HCT116 (cell line): ENCODE results near the gene SLC24A3.

ENCODE experiments used
- CBX3 ChIP-seq: IDR thresholded peaks from 2 replicates; pipeline ENCODE4 v1.6.1; 2012; ENCODE audit warnings: low read depth
- CTCF ChIP-seq, 3 experiments: fragments of 200-600 bp in 1 of 3; sonication (generic) in 1 of 3; IDR thresholded peaks in 2 of 3; conservative IDR thresholded peaks in 1 of 3; 2 replicates each; pipeline ENCODE4 v1.5.1; 2012 to 2017; ENCODE audit warnings: low read depth in 2 of 3, low read length in 2 of 3, antibody characterized with exemption in 1 of 3, borderline replicate concordance in 1 of 3, control low read depth in 1 of 3, mild to moderate bottlenecking in 1 of 3, mixed read lengths in 1 of 3, mixed run types in 1 of 3, moderate library complexity in 1 of 3; ENCODE audit not compliant: insufficient read depth in 1 of 3
- POLR2A ChIP-seq: IDR thresholded peaks from 2 replicates; pipeline ENCODE4 v1.7.0; 2011; ENCODE audit warnings: borderline replicate concordance; ENCODE audit not compliant: insufficient read depth, insufficient read length; ENCODE audit errors: extremely low read depth
- POLR2AphosphoS5 ChIP-seq: IDR thresholded peaks from 2 replicates; pipeline ENCODE4 v1.6.1; 2011; ENCODE audit warnings: mild to moderate bottlenecking, low read depth, low read length, moderate library complexity
- RAD21 ChIP-seq: IDR thresholded peaks from 2 replicates; pipeline ENCODE4 v1.6.1; 2012; ENCODE audit warnings: low read depth, mild to moderate bottlenecking
- ZBTB33 ChIP-seq: IDR thresholded peaks from 2 replicates; pipeline ENCODE4 v1.6.1; 2011; ENCODE audit warnings: mild to moderate bottlenecking, low read length, moderate library complexity; ENCODE audit not compliant: insufficient replicate concordance; ENCODE audit errors: extremely low read depth
- ZNF274 ChIP-seq: fragments of 200-500 bp; sonication (Bioruptor generic); IDR thresholded peaks from 2 replicates; pipeline ENCODE4 v1.6.1; 2014; ENCODE audit warnings: mild to moderate bottlenecking, low read depth, low read length, inconsistent platforms

GRCh38 chr20:19562426-19562825, 350.0 kb downstream of the SLC24A3 start:
- TF ChIP-seq POLR2A (no peak), ZNF274 (no peak), CTCF (IDR thresholded peaks at IDR 0.05 in 2 of 3, conservative IDR thresholded peaks at IDR 0.05 in 1 of 3; ENCODE audit: borderline replicate concordance in 1 of 3, insufficient read depth in 1 of 3, low read depth in 2 of 3, low read length in 2 of 3) (no peak), ZBTB33 (no peak), POLR2AphosphoS5 (no peak), CBX3 (no peak), RAD21 (no peak)
